Measurements from ENCODE around the gene PLCZ1.
"Not testable (repeated sequence)": the region's sequence is repeated elsewhere in the genome, so short reads cannot be mapped to it uniquely, and the experiment has no call there.

Gene PLCZ1, protein sequence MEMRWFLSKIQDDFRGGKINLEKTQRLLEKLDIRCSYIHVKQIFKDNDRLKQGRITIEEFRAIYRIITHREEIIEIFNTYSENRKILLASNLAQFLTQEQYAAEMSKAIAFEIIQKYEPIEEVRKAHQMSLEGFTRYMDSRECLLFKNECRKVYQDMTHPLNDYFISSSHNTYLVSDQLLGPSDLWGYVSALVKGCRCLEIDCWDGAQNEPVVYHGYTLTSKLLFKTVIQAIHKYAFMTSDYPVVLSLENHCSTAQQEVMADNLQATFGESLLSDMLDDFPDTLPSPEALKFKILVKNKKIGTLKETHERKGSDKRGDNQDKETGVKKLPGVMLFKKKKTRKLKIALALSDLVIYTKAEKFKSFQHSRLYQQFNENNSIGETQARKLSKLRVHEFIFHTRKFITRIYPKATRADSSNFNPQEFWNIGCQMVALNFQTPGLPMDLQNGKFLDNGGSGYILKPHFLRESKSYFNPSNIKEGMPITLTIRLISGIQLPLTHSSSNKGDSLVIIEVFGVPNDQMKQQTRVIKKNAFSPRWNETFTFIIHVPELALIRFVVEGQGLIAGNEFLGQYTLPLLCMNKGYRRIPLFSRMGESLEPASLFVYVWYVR

GRCh38 chr12:18737819-18738218 lies at the start of gene PLCZ1, which contains the start of gene CAPZA3:
Gene PLCZ1, minus strand, starts transcription at chr12:18738012. Its CDS starts 641 bp downstream, at chr12:18737371.
Gene CAPZA3, plus strand, starts transcription at chr12:18738119. Its CDS starts 150 bp downstream, at chr12:18738269.
- no peak for DNase-seq (ENCODE audit: low read depth)

GRCh38 chr12:18785465-18785864 lies 47.7 kb upstream of the PLCZ1 start:
- DNase-seq (ENCODE audit: low read depth), result not testable (repeated sequence)

DNA sequence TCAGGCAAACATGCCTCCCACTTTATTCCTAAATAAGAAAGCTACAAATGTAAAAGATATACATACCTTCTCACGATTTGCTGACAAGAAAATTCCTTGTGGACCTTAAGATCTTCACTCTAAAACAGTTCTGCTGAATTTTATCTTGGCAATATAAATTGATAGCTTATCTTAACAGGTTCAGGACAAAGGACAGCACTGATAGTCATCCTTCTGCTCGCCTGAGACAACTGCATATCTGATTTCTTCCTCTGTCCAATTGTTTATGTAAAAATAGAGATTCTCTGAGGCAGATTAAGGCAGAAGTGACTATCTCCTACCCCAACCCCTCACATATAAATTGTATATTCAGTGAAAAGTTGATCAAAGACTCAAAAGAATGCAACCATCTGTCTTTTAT lies 45.0 kb upstream of the PLCZ1 start:
- no peak for DNase-seq (ENCODE audit: low read depth)

DNA sequence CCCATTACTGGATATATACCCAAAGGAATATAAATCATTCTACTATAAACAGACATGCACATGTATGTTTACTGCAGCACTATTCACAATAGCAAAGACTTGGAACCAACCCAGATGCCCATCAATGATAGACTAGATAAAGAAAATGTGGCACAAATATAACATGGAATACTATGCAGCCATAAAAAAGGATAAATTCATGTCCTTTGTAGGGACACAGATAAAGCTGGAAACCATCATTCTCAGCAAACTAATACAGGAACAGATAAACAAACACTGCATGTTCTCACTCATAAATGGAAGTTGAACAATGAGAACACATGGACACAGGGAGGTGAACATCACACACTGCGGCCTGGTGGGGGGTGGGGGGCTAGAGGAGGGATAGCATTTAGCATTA lies 28.7 kb upstream of the PLCZ1 start:
- DNase-seq (ENCODE audit: low read depth), result not testable (repeated sequence)

GRCh38 chr12:18755341-18755740 lies 17.5 kb upstream of the PLCZ1 start:
- no peak for DNase-seq (ENCODE audit: low read depth)

GRCh38 chr12:18754124-18754707 lies 16.4 kb upstream of the PLCZ1 start:
- no peak for DNase-seq (ENCODE audit: low read depth)

GRCh38 chr12:18753481-18754123 lies 15.8 kb upstream of the PLCZ1 start:
- DNase-seq (ENCODE audit: low read depth), result no peak

GRCh38 chr12:18752947-18753346 lies 15.1 kb upstream of the PLCZ1 start:
- DNase-seq (ENCODE audit: low read depth), result no peak

GRCh38 chr12:18752280-18752920 lies 14.6 kb upstream of the PLCZ1 start:
- DNase-seq (ENCODE audit: low read depth), result peak; percentile 83

GRCh38 chr12:18751866-18752265 lies 14.1 kb upstream of the PLCZ1 start:
- no peak for DNase-seq (ENCODE audit: low read depth)

DNA sequence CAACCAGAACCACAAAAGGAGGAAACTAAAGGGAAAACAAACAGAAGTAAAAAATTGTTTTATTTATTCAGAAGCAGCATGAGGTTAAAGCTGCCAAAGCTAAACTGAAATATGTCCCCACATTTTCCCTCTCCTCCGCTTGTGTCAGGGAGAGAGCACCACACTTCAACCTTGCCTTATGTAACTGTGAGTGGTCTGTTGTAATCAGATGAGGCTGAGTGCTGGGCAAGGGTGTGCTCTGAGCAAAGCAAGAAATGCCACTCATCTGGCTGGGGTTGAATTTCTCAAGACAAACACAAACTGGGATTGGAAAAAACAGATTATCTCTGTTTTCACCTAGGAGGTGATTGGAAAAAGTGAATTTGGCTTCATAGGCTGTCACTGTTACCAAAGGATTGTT lies 12.3 kb upstream of the PLCZ1 start:
- DNase-seq (ENCODE audit: low read depth), result no peak

DNA sequence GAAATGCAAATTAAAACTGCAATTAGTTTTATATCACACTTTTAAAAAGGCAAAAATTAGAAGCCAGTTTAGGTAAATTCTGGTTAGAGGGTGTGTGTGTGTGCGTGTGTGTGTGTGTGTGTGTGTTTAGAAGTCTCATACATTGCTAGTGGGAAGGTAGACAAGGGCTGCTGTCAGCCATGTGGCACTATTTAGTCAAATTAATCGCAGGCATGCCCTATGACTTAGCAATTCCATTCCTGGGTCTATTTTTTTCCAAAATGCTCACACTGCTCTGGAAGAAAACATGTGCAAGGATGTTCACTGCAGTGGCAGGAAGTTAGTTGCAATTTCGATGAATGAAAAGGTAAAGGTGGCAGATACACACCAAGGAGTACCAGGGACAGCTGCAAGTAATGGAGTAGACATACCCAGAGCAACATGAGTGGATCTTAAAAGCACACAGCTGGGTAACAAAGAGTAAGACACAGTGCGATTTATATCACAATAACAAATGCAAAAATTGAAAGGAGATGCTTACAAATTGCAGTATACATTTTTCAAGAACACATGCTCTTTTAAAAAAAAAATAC lies 11.7 kb upstream of the PLCZ1 start:
- no peak for DNase-seq (ENCODE audit: low read depth)

DNA sequence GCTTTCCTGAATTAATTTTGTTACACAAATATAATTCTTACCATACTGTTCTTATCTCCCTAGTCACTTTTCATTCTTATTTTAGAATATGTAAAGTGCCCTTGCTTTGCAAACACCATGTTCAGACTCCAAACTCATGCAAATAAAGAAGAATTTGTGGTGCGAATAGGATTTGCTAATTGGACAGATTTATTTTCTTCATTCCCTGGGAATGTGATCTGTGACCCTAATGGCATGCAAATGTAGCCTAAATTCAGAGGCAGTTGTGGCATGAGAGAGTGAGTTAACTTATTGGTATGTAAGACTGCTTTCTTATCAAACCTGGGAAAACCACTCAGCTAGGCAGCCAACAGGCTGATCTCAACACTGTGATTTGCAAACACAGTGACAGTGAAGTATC lies 10.1 kb upstream of the PLCZ1 start:
- peak; percentile 89 for DNase-seq (ENCODE audit: low read depth)

- DNase-seq (ENCODE audit: low read depth), result no peak
Observed at GRCh38 chr12:18731156-18731555, 6.7 kb downstream of the PLCZ1 start.

DNA sequence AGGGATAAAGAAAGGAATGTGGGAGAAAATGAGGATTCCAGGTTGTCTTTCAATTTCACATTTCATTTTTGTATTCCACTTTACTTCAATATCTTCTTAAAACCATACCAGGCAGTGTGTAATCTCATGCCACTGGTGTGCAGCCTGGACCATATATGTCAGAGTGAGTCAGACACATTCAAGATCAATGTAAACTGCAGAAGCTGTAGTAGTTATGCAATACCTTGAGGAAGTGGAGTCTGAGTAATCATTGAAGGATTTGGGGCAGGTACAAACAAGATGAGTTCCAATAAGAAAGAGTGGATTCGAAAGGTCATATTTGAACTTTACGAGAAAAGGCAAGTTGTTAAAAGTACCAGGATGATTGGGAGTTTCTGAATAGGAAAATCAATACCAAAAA lies 14.1 kb downstream of the PLCZ1 start:
- peak; percentile 73 for DNase-seq (ENCODE audit: low read depth)

DNA sequence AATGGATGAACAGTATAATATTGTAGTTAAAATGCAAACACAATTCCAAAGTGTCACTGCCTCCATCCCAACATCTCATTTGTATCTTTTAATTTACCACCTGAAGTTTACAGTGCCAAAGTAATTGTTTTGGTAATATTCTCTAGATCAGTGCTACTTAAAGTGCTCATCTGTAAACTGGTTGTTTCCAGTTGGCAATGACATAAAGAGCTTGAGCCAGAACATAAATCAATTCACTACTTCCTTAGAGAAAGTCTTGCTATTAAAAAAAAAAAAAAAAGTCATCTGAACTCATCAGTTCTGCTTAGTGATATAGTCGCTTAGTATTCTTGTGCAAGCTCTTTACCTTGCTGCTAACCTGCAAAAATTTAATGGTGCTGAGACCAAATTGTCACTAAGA lies 16.4 kb downstream of the PLCZ1 start:
- DNase-seq (ENCODE audit: low read depth), result no peak

DNA sequence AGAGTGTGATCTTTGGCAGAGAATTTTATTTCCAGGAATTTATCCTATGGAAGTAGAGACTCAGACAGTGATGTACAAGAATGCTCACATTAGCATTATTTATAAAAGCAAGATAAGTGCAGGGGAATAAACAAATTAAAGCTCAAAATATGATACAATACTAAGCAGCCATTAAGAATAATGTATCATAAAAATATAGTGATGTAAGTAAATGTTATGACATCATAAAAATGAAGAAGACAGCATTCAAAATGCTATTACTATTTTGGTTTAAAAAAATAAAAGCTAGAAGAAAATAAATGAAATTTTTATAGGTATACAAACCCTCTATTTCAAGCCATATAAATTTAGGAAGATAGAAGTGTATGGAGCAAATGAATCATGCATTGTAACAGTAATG lies 17.1 kb downstream of the PLCZ1 start:
- no peak for DNase-seq (ENCODE audit: low read depth)

DNA sequence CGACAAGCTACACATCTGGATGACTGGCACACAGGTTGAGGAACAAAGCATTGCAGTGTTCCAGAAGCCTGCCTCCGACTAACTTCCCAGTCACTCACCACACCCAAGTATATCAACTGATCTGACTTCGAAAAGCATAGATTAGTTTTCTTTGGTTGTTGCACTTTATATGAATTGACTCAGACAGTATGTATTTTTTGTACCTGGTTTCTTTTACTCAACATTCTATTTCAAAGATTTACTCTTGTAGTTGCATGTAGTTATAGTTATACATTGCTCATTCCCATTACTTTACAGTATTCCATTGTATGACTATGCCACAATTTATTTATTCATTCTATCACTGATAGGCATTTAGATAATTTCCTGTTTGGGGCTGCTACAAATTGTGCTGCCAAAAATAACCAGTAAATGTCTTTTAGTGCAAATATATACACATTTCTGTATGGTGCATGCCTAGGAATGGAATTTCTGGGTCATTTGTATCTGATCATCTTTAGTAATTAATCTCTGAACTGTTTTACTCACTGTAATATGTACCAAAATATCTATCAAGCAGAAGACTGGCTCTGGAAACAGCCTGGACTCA lies 17.8 kb downstream of the PLCZ1 start:
- no peak for DNase-seq (ENCODE audit: low read depth)

DNA sequence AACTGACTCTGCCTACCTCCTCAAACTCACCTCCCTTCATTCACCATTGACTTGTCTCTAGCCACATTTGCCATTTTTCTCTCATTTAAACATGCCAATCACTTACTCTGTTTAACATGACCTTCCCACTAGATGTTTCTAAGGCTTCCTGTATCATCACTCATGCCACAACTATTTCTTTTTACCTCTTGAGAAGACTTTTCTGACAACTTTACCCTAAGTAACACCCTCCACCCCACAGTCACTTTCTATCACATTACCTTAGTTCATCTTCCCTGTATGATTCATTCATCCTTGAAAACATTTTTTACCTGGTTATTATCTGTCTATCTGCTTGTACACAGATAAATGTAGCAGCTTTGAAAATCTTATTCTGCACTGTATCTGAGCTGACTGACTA lies 19.4 kb downstream of the PLCZ1 start:
- DNase-seq (ENCODE audit: low read depth), result no peak

DNA sequence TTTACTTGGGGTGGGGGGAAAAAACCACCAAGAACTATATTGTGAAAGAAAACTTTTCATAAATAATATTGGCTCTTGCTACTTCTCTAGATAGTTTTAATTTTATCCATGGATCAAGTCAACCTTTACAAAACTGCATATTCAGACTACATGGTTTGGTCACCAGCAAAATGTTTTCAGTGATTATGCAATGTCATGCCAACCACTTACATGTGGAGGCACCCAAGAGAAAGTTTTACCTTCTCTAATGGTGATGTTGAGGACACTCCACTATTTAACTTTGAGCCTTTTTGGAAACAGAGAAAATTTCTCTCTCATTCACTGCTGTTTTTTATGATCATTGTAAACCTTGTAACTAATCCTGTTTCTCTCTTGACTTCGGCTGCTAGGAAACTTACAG lies 21.6 kb downstream of the PLCZ1 start:
- DNase-seq (ENCODE audit: low read depth), result no peak

- no peak for DNase-seq (ENCODE audit: low read depth)
Observed at GRCh38 chr12:18706798-18707197, 31.0 kb downstream of the PLCZ1 start.

All from non-pigmented ciliary epithelial cell (primary cell).